ENCODE data around the gene MCHR1.

The MCHR1 gene

GRCh38 chr22:40678493-40679248 lies 613 bp upstream of the MCHR1 start:
- TF ChIP-seq CTCF (IDR thresholded peaks at IDR 0.05; ENCODE audit: control insufficient read depth, insufficient read depth, low read depth, low read length, missing control alignments) = no peak

GRCh38 chr22:40679964-40680818 lies 907 bp downstream of the MCHR1 start:
- TF ChIP-seq CTCF (IDR thresholded peaks at IDR 0.05; ENCODE audit: control insufficient read depth, insufficient read depth, low read depth, low read length, missing control alignments) = no peak
- DNase-seq (ENCODE audit: low read depth) = no peak
- H3K4me3 ChIP-seq (ENCODE audit: control insufficient read depth, low read depth, low read length) = no peak overlapping the region

More at GRCh38 chr22:40678493-40679248, 613 bp upstream of the MCHR1 start:
- DNase-seq (ENCODE audit: low read depth) = no peak
- H3K4me3 ChIP-seq (ENCODE audit: control insufficient read depth, low read depth, low read length) = no peak overlapping the region

GRCh38 chr22:40680819-40681183 lies 1.5 kb downstream of the MCHR1 start:
- no peak overlapping the region for H3K4me3 ChIP-seq (ENCODE audit: control insufficient read depth, low read depth, low read length)
- TF ChIP-seq CTCF (IDR thresholded peaks at IDR 0.05; ENCODE audit: control insufficient read depth, insufficient read depth, low read depth, low read length, missing control alignments) = no peak
- DNase-seq (ENCODE audit: low read depth) = no peak

- no peak for DNase-seq (ENCODE audit: low read depth)
- TF ChIP-seq CTCF (IDR thresholded peaks at IDR 0.05; ENCODE audit: control insufficient read depth, insufficient read depth, low read depth, low read length, missing control alignments) = no peak
- H3K4me3 ChIP-seq (ENCODE audit: control insufficient read depth, low read depth, low read length) = no peak overlapping the region
These were observed 2.2 kb downstream of the MCHR1 start for GRCh38 chr22:40681451-40681850.

GRCh38 chr22:40684728-40685127 lies 5.4 kb downstream of the MCHR1 start:
- no peak for TF ChIP-seq CTCF (IDR thresholded peaks at IDR 0.05; ENCODE audit: control insufficient read depth, insufficient read depth, low read depth, low read length, missing control alignments)
- no peak overlapping the region for H3K4me3 ChIP-seq (ENCODE audit: control insufficient read depth, low read depth, low read length)
- no peak for DNase-seq (ENCODE audit: low read depth)

- no peak for TF ChIP-seq CTCF (IDR thresholded peaks at IDR 0.05; ENCODE audit: control insufficient read depth, insufficient read depth, low read depth, low read length, missing control alignments)
- no peak for DNase-seq (ENCODE audit: low read depth)
- no peak overlapping the region for H3K4me3 ChIP-seq (ENCODE audit: control insufficient read depth, low read depth, low read length)
These were observed 6.1 kb downstream of the MCHR1 start for GRCh38 chr22:40685406-40685805.
